Right cardiac atrium (tissue), 5 donors: ENCODE measurements around the gene SYT5. TPM values are rescaled to one million over a fixed set of nuclear protein-coding genes. Genes with fewer than 3 reads are reported as not detected.

Experiments used
- ATAC-seq, 2 donors: fragments of 200-7000 bp; cut with Tn5 transposase; one replicate each; pipeline versions ENCODE4 v1.8.0 to v1.9.1; 2020; ENCODE audit warnings: moderate library complexity in 2 of 2, mild to moderate bottlenecking in 1 of 2
- DNase-seq, 3 donors: peaks; one replicate each; pipeline ENCODE4 v3.0.0-alpha.2; 2020
- H3K27ac ChIP-seq: one replicate; pipeline ENCODE4 v1.5.1; 2013; ENCODE audit warnings: mild to moderate bottlenecking, low read length, control low read depth, moderate library complexity
- H3K27me3 ChIP-seq: one replicate; pipeline ENCODE4 v1.6.1; 2013; ENCODE audit not compliant: control insufficient read depth, insufficient read depth
- H3K4me1 ChIP-seq: one replicate; pipeline ENCODE4 v1.6.1; 2013; ENCODE audit warnings: low read length; ENCODE audit not compliant: control insufficient read depth, insufficient read depth
- H3K4me3 ChIP-seq: one replicate; pipeline ENCODE4 v1.5.1; 2013; ENCODE audit warnings: low read length, control low read depth
- H3K9me3 ChIP-seq: one replicate; pipeline ENCODE4 v1.6.1; 2013; ENCODE audit warnings: low read length; ENCODE audit not compliant: control insufficient read depth
- WGBS: extraction: QIAGEN DNeasy Blood & Tissue Kit; methylation state at CpG from one replicate; pipeline ENCODE4 v1.1.7; 2013; 5-methylcytosine and 5-hydroxymethylcytosine counted together
- intact Hi-C, 4 donors: fragments of 100-400 bp; cut with DNase I; formaldehyde crosslinking; loops; one replicate each; pipeline versions ENCODE4 v1.11.0 to v1.14.0; 2022 to 2023
- polyA plus RNA-seq: library from polyadenylated mRNA; stranded (reverse); fragments of 200-250 nt; gene quantifications from one replicate; pipeline ENCODE4 v1.2.3, GENCODE V29; 2013
- total RNA-seq, 4 donors: library from RNA; stranded (reverse); fragmentation: NEBNext Ultra II Directional; extraction: Animal tissue kit (Norgen Biotek cat#: 25700); gene quantifications; one replicate each; pipeline ENCODE4 v1.2.1, GENCODE V29; 2021
- donor health status: healthy with polysubstance abuse.
- donor health status: DM: no; HTN: yes; CAD: no.
- donor health status: DM: no; HTN: no; CAD: no.
- donor health status: DM: no; HTN: yes; CAD: no; lungs with severe emphysema.
- donor health status: DM: yes; HTN: yes; CAD: no.

Gene SYT5
- total and polyA plus RNA-seq, 5 donors: 0.09 to 1.3 TPM; not detected in 3

GRCh38 chr19:55224038-55224665, 44.1 kb upstream of the SYT5 start:
- H3K27me3 ChIP-seq: no peaks in the 10 kb centered on the region
- intact Hi-C loops: no loop called here
- no peak overlapping the region for H3K27ac ChIP-seq
- no peak for DNase-seq
- H3K4me1 ChIP-seq: no peaks in the 10 kb centered on the region
- WGBS: 77% methylated on average over 26 of the region's 26 CpGs
- ATAC-seq: no peak
- no peak overlapping the region for H3K4me3 ChIP-seq
- no peaks in the 10 kb centered on the region for H3K9me3 ChIP-seq

GRCh38 chr19:55223291-55224037, 43.4 kb upstream of the SYT5 start:
- intact Hi-C loops: no loop called here
- DNase-seq (no peak), ATAC-seq (no peak)
- no peak overlapping the region for H3K4me3 ChIP-seq
- H3K27me3 ChIP-seq: no peaks in the 10 kb centered on the region
- 83% methylated on average over 17 of the region's 17 CpGs for WGBS
- H3K4me1 ChIP-seq: no peaks in the 10 kb centered on the region
- H3K27ac ChIP-seq: no peak overlapping the region
- no peaks in the 10 kb centered on the region for H3K9me3 ChIP-seq

GRCh38 chr19:55220525-55220924, 40.4 kb upstream of the SYT5 start:
- Histone ChIP-seq H3K4me1 (peaks cover 7% of the 10 kb centered on the region), H3K4me3 (no peak overlapping the region), H3K27ac (no peak overlapping the region), H3K27me3 (no peaks in the 10 kb centered on the region), H3K9me3 (no peaks in the 10 kb centered on the region)
- intact Hi-C loops: no loop called here
- no peak for ATAC-seq
- WGBS: 74% methylated on average over 9 of the region's 9 CpGs
- DNase-seq: no peak

DNA sequence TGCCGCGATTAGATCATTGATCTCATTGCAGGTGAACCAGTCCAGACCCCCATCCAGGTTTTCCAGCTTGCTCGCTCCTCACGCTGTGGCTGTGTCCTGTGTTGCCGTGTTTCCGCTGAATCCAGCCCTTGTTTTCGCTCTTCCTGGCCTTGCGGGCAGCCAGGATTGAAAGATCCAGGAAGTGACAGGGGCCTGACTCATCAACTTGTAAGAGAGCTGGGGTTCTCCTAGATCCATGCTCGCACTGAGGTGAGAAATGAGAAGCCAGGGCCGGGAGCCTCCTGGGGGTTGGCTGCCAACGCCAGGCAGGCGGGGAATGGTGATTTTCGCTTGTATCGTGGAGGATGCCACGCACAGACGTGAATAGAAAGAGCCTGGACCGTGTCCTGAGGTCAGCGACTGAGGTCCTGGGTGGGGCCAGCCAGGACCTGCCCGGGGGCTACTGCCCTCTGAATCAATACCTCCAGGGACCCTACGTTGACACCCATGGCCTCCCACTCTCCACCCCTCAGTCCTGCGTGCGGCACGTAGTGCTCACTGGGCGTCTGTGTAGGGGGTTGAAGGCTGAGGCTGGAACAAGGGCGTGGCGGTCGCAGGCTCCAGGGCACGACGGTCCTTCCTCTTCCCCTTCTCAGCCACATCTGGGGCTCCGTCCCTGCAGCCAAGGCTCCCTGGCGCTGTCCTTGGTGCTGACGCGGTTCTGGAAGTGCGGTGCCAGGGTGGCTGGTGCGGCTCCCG, 36.5 kb upstream of the SYT5 start:
- intact Hi-C loops: no loop called here
- Histone ChIP-seq H3K27me3 (no peaks in the 10 kb centered on the region), H3K9me3 (peaks cover 2% of the 10 kb centered on the region), H3K4me1 (peaks cover 7% of the 10 kb centered on the region), H3K4me3 (peak overlapping the region; percentile 26), H3K27ac (peak overlapping the region; percentile 35)
- peak; percentile 93 to 94 for ATAC-seq
- DNase-seq: peak; percentile 85 to 93 (median 92)
- 4% methylated on average over 36 of the region's 36 CpGs for WGBS

GRCh38 chr19:55213547-55213946, 33.5 kb upstream of the SYT5 start:
- DNase-seq: no peak
- peaks cover 7% of the 10 kb centered on the region for H3K4me1 ChIP-seq
- H3K27ac ChIP-seq: no peak overlapping the region
- intact Hi-C loops: no loop called here
- peaks cover 2% of the 10 kb centered on the region for H3K9me3 ChIP-seq
- H3K4me3 ChIP-seq: no peak overlapping the region
- no peaks in the 10 kb centered on the region for H3K27me3 ChIP-seq
- no peak for ATAC-seq
- 81% methylated on average over 7 of the region's 7 CpGs for WGBS

- Histone ChIP-seq H3K27ac (no peak overlapping the region), H3K4me3 (no peak overlapping the region), H3K27me3 (no peaks in the 10 kb centered on the region), H3K4me1 (peaks cover 7% of the 10 kb centered on the region), H3K9me3 (peaks cover 2% of the 10 kb centered on the region)
- intact Hi-C loops: no loop called here
- no peak for DNase-seq
- no peak for ATAC-seq
- 85% methylated on average over 3 of the region's 3 CpGs for WGBS
Measured at GRCh38 chr19:55212447-55212846, 32.4 kb upstream of the SYT5 start.

- 60% methylated on average over 17 of the region's 17 CpGs for WGBS
- intact Hi-C loops: no loop called here
- H3K27ac ChIP-seq: no peak overlapping the region
- DNase-seq (no peak), ATAC-seq (no peak)
- no peaks in the 10 kb centered on the region for H3K27me3 ChIP-seq
- no peak overlapping the region for H3K4me3 ChIP-seq
- peaks cover 4% of the 10 kb centered on the region for H3K4me1 ChIP-seq
- H3K9me3 ChIP-seq: peaks cover 2% of the 10 kb centered on the region
Measured at GRCh38 chr19:55209693-55210472, 29.8 kb upstream of the SYT5 start.

DNA sequence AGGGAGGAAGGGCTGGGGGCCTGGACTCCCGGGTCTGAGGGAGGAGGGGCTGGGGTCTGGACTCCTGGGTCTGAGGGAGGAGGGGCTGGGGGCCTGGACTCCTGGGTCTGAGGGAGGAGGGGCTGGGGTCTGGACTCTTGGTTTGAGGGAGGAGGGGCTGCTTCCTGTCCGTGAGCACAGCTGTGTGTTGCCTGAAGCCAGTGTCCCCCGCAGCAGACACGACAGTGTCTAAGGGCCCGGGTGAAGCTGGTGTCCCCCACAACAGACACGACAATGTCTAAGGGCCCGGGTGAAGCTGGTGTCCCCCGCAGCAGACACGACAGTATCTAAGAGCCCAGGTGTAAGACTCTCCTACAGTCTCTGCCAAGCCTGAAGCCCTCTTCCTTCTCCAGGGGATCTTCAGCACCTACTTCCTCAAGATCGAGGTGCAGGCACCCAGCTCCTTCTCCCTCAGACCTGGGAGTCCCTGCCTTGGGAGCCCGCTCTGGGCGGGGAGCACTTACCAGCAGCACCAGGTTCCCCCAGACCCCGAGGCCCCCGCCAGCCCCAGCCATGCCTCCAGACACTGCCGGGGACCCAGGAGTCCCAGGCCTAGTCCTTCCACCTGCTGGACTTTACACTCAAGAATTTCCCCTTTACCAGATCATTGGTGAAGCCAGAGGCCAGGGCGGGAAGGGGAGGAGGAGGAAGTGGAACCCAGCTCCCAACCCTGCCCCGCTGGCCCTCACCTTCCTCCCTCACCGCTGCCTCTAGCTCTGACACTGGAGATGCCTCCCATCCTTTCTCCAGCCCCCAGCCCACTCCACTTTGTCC, 29.0 kb upstream of the SYT5 start, which contains the start of gene PTPRH:
Gene PTPRH, minus strand, starts transcription at position 622 of the 813 bp plus-strand sequence. Its CDS starts 68 bp downstream, at position 554.
- H3K4me1 ChIP-seq: peaks cover 4% of the 10 kb centered on the region
- H3K9me3 ChIP-seq: peaks cover 2% of the 10 kb centered on the region
- H3K27me3 ChIP-seq: no peaks in the 10 kb centered on the region
- H3K27ac ChIP-seq: no peak within 1 kb of the TSS
- no peak for DNase-seq
- intact Hi-C loops: no loop called here
- no peak within 1 kb of the TSS for H3K4me3 ChIP-seq
- WGBS: 49% methylated on average over 17 of the region's 18 CpGs
- no peak for ATAC-seq

- Histone ChIP-seq H3K4me3 (no peak overlapping the region), H3K4me1 (peaks cover 4% of the 10 kb centered on the region), H3K27ac (no peak overlapping the region), H3K9me3 (no peaks in the 10 kb centered on the region), H3K27me3 (no peaks in the 10 kb centered on the region)
- peak; percentile 91 to 93 (median 93) for DNase-seq
- WGBS: 25% methylated on average over 29 of the region's 29 CpGs
- ATAC-seq: peak; percentile 97 to 99
- intact Hi-C loops: no loop called here
Measured at GRCh38 chr19:55206664-55207500, 26.8 kb upstream of the SYT5 start.
